Dermis blood vessel endothelial cell (primary cell): ENCODE results near the gene MYO5A. TPM values are rescaled to one million over a fixed set of nuclear protein-coding genes. Genes with fewer than 3 reads are reported as not detected.
"Not testable (repeated sequence)": the region's sequence is repeated elsewhere in the genome, so short reads cannot be mapped to it uniquely, and the experiment has no call there.

Experiments
- DNase-seq: peaks from one replicate; pipeline ENCODE4 v3.0.0; 2010
- total RNA-seq: library from RNA; depleted of rRNA; stranded (reverse); fragments of >200 nt; gene quantifications from 2 replicates; pipeline ENCODE4 v1.2.3, GENCODE V29; 2014

The MYO5A gene
- 59.9 and 115 TPM in 2 replicates for total RNA-seq

DNA sequence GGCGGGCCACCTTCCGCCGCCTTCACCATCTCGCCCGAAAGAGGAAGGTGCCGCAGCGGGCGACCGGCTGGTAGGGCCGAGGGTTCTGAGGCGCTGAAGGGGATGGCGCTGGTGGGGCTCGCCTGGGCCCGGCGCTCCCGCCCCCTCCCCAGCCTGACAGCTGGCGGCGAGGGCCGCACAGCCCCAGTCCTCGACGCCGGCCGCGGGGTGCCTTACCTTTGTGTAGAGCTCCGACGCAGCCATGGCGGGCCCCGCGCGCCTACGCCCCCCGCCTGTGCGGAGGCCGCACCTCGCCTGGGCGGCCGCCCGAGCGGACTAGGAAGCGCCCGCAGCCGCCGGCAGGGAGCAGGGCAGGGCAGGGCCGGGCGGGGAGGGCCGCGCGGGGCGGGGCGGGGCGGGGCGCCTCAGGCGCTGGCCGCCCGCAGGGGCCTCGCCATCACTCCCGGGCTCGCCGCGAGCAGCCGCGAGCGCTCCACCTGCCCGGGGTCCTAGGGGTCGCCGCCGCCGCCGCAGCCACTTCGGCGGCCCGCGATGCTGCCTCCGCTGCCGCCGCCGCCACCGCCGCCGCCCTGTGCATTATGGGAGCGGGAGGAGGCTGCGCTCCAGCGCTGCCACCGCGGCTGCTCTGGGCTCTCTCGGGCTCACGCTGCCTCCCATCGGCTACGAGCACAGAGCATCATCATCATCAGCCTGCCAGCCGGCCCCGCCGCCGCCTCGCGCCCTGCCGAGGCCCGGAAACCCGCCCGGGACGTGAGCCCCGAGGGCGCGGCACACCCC lies at the start of gene MYO5A:
Gene MYO5A (minus strand): TSS at position 317 of the 777 bp plus-strand sequence. CDS start 74 bp downstream, at position 243.
- peak; percentile 82 for DNase-seq

DNA sequence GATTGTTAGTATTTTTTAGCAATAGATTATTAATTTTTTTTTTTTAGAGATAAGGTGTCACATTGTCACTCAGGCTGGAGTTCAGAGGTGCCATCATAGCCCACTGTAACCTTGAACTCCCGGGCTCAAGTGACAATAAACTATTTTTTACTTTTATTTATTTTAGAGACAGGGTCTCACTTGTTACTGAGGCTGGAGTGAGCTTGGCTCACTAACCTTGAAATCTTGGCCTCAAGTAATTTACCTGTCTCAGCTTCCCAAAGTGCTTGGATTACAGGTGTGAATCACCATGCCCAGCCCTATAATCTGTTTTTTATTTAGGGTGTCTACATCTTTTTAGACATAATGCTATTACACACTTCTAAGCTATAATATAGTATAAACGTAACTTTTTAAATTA lies 48.0 kb upstream of the MYO5A start:
- DNase-seq = no peak

DNA sequence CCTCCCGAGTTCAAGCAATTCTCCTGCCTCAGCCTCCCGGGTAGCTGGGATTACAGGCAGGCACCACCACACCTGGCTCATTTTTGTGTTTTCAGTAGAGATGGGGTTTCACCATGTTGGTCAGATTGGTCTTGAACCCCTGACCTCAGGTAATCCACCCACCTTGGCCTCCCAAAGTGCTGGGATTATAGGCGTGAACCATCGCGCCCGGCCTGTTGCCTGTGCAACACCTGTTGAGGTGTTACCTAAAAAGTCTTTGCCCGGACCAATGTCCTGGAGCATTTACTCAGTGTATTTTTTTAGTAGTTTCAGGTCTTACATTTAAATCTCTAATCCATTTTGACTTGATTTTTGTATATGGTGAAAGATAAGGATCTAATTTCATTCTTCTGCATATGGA lies 46.9 kb upstream of the MYO5A start:
- DNase-seq = not testable (repeated sequence)

DNA sequence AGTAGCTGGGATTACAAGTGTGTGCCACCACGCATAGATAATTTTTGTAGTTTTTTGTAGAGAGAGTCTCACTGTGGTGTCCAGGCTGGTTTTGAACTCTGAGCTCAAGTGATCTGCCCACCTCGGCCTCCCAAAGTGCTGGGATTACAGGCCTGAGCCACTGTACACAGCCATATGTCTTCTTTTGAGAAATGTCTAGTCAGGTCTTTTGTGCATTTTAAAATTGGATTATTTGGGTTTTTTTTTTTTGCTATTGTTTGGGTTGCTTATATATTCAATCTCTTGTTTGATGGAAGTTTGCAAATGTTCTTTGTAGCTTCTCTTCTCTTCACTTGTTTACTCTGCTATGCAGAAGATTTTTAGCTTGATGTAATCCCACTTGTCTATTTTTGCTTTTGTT lies 46.4 kb upstream of the MYO5A start:
- DNase-seq = no peak

DNA sequence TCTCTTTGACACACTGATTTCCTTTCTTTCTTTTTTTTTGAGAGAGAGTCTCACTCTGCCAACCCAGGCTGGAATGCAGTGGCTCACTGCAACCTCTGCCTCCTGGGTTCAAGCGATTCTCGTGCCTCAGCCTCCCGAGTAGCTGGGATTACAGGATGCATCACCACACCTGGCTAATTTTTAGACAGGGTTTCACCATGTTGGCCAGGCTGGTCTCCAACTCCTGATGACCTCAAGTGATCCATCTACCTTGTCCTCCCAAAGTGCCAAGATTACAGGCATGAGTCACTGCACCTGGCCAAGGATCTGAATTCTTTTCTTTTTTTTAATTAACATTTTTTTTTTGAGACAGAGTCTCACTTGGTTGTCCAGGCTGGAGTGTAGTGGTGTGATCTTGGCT lies 45.9 kb upstream of the MYO5A start:
- not testable (repeated sequence) for DNase-seq

DNA sequence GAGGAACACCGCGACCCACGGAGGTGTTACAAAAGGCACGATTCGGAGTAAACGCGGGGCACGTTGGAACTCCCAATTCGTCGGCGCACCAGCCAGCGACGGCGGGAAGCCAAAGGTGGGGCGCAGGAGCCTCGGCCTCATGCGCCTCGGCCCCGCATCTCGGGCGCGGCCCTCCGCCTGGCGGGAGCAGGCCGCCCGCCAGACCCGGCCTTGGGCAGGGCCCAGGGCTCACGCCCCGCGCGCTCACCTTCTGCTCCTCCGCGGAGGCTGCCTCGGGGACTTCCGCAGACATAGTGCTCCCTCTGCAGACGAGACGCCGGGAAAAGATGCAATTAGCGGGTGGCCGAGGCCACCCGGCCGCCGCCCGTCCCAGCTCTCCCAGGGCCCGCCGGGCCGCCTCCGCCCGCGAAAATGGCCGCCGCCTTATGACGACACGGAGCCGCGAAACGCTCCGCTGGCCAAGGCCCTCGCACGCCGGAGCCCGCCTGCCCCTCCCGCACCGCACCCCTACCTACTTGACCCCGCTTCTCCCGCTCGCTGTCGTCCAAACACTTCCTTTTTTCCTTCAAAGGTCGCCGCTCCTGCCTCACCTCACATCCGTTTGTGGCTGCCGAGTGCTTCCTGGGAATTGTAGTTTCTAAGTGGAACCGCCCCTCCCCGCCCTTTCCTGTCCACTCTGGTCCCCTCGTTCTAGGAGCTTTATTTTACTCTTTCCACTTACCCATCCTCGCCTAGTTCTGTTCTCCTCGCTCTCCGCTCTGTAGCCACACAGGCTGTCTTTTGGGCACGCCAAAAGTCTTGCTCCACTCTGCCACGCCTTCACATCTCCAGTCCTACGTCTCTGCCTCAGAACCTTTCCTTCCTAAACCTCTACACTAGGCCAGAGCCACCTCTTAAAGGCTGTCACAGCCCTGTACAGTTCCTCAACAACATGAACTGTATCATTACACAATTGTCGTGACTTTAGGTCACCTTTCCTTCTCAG lies 40.2 kb upstream of the MYO5A start, which contains the start of gene ARPP19:
Gene ARPP19 (minus strand): TSS at position 430 of the 985 bp plus-strand sequence. CDS start 138 bp downstream, at position 292.
- DNase-seq = peak; percentile 90

DNA sequence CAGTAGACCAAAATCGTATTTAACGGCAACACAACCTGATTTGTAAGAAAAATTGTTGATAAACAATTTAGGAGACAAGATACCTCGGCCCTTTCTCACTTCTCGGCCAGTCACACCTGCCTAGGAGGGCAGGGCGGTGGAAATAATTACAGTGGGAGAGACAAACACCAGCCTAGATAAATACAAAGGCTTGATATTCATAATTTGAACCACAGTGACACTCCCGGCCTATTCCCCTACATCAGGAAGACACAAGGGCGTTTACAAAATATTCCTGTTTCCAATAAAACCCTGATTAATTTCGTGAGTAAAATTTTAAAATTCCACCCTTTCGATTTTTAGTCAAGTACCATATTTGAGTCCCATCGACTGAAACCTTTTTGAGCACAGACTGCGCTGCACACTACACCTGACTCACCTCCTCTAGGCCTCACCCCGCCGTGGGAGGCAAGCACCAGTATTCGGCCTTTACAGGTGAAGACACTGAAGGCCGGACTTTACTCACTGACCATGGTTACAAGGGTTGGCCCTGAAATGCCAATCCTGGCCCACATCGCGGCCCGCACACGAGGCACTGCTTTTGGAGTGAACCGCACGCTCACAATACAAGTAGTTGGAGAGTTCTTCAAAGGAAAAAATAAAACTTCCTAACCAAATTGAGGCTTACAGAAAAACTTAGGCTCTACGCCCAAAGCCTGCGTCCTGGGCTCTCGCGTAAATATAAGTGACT lies 39.4 kb upstream of the MYO5A start:
- peak; percentile 45 for DNase-seq

DNA sequence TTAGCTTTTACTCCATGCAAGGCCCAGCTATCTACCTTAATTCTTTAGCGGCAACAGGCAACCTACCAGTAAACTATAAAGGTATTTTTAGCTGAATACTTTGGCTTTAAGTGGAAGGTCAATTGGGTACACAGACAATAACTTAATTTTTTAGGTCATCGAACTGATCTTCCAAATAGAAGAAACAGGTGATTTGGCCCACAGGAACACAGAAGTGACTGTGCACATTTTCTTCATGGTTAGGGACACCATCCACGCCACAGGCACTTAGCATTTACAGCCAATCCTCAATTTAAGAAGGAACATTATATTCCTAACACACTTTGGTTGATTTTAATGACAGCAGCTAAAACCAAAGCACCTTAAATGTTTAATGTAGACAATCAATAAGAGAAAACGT lies 38.2 kb upstream of the MYO5A start:
- no peak for DNase-seq

DNA sequence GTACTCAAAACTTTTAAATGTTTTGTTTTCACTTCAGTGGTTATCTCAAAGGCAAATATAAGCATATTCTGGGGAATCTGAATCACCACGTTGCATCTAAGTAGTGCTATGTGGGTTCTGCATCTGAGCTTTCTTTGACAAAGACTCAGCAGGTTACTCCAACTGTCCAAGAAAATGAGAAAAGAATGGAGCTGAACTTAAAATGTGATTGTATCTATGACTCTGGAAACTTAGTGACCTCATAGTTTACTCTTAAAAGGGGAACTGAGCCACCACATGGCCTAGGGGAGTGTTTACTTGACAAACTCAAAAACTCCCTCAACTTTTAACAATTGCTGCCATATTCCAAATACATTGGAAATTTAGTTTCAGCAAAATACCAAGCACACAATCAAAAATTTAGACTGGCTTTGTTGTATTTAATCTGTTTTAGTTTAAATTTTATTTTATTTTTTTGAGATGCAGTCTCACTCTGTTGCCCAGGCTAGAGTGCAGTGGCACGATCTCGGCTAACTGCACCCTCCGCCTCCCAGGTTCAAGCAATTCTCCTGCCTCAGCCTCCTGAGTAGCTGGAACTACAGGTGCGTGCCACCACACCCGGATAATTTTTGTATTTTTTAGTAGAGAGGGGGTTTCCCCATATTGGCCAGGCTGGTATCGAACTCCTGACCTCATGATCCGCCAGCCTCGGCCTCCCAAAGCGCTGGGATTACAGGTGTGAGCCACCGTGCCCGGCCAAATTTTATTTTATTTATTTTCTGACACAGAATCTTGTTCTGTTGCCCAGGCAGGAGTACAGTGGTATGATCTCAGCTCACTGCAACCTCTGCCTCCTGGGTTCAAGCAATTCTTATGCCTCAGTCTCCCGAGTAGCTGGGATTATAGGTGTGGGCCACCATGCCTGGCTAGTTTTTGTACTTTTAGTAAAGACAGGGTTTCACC lies 37.0 kb upstream of the MYO5A start:
- peak; percentile 28 for DNase-seq

DNA sequence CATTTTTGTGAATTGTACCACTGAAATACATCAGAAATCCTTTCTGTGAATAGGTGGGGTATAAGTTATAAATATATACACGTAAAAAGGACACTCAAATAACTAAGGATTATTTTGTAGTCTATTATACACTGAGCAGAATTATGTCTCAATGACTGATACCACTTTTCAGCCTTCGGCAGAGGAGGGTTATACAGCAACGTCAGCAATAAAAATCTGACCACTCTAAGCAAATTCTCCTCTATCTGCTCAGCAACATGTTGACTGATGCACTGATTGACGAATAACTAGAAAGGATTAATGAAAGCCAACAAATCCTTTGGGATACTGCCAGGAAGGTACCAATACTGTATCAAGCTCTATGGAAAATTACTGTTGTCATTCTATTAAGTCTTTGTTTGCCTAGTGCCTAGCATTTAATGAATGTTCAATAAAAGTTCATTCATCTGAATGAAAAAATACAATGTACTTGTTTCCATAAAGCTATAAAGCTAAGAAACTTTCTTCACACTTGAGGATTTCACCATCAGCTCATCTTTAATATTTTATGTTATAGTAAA lies 34.9 kb upstream of the MYO5A start:
- DNase-seq = no peak

DNA sequence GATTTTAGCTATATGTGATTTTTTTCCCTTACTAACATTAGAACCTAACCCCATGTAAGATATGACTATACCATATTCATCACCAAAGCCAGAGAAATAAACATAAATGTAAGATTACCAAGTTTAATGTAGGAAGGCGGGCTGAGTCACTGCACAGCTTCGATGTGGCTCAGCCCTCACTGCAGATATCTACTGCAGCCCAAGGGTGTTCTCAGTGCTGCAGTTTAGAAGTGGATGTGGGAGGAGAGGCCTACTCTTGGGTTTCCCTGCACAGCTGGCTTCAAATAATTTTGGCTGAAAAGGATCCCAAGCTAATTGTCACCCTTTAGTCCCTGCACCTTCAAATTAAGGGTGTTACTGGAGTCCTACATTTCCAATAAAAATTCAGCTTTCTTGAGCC lies 30.9 kb upstream of the MYO5A start:
- DNase-seq = no peak

DNA sequence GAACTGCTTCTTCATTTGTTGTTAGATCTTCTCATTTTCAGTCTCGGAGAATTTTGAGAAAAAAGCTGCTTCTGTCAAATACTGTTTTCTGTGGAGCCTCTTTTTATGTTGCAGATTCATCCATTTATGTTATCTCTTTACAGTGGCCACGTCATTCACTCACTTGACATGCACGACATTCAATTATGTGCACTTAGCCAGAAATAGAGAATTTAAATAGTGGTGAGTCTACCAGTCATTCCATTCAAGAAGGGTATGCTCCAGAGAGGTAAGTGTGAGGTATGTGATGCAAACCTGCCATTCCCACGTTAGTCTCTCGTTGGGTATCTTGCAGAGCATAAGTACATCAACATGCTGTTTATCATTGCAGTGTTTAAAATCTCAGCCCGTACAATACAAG lies 30.3 kb upstream of the MYO5A start:
- no peak for DNase-seq

DNA sequence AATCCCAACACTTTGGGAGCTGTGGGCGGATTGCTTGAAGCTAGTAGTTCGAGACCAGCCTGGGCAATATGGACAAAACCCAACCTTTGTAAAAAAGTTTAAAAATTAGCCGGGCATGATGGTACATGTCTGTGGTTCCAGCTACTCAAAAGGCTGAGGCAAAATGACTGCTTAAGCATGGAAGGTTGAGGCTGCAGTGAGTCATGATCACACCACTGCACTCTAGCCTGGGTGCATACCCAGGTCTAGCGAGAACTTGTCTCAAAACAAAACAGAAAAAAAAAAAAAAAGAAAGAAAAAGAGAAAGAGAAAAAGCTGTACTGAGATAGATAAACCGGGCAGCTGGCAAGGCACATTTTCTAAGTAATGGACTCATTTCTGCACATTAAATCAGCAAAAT lies 29.5 kb upstream of the MYO5A start:
- peak; percentile 29 for DNase-seq

DNA sequence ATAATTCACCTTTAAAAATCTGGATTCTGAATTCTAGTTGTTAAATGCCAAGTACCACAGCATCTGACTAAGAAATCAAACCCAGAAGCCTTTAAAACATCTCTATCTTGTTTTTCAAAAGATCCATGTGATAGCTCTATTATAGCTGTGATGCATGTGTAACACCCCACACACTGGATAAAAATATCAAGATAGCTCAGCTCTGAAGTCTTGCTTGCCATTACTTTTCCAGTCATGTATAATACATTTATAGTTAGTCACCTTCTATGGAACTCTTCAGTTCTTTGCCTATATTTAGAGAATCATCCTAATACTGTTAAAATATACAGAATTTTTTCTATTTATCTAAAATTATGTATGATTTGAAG lies 28.6 kb upstream of the MYO5A start:
- no peak for DNase-seq

DNA sequence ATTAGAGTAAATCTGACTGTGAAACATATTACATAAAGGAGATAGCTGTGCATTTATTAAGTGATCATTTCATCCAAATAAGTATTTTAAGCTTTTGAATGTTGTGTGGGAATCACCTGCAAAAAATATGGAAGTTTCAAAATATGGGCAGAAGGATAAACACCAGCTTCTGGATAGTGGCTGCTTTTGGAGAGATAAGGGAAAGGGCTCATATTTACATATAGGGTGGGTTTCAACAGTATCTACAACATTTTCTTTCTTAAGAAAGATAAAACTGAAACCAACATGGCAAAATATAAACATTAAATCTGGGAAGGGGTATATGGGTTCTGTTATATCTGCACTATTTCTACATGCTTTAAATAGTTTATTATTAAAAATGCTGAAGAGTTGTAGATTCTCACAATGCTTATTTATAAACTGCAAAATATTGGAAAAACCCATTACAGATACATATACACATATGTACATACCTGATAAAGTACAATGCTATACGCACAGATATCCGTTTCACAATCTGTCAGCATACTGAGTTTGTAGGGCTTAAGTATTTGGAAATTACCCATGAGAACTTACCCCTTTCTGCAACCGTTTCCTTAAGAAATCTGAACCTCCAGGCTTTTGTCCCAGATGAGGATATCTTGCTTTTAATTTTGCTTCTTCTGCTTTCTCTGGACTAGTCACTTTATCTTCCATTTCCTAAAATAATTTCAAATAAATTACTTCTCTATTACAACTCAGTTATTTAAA lies 28.0 kb upstream of the MYO5A start:
- DNase-seq = no peak

DNA sequence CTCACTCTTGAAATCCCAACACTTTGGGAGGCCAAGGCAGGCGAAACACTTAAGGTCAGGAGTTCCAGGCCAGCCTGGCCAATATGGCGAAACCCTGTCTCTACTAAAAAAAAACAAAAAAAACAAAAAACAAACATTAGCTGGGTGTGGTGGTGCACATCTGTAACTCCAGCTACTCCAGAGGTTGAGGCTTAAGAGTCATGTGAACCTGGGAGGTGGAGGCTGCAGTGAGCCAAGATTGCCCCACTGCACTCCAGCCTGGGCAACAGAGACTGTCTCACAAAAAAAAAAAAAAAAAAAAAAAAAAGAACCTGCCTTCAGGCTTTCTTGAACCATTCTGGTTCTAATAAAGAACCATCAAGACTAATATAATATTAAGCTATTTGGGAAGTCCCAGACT lies 23.6 kb upstream of the MYO5A start:
- DNase-seq = no peak

DNA sequence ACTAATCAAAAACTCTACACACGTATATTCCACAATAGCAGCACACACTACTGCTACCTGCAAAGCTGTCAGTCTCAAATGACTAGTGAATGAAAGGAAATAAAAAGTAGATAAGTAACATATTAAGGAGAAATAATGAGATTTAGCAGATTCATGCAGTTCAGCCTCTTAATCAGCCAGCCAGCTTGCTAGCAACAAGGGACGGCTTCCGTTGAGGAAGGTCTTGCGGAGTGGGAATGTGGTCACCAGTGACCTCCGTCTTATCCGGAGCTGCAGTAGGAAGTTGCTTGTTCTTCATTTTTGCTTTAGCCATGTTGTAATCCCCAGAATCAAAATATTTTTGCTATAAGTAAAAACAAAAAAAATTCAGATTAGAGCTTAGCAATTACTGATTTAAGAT lies 23.1 kb upstream of the MYO5A start:
- no peak for DNase-seq

DNA sequence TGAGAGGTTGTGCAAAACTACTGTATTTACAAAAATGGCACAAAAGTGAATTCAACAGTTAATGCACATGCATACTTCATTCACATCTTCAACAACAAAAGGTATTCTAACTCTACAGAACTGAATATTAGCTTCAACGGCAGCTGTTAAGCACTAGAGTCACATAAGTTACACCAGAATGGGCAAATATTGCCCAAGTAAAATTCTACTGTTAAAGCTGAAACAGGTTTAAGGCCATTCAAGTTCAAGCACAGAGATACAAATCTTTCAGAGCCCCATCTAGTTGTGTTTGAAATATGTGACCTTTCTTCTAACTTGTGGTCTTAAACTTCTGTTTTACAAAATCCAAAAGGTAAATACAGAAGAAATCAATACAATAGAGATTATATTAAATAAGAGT lies 22.5 kb upstream of the MYO5A start:
- DNase-seq = not testable (repeated sequence)

DNA sequence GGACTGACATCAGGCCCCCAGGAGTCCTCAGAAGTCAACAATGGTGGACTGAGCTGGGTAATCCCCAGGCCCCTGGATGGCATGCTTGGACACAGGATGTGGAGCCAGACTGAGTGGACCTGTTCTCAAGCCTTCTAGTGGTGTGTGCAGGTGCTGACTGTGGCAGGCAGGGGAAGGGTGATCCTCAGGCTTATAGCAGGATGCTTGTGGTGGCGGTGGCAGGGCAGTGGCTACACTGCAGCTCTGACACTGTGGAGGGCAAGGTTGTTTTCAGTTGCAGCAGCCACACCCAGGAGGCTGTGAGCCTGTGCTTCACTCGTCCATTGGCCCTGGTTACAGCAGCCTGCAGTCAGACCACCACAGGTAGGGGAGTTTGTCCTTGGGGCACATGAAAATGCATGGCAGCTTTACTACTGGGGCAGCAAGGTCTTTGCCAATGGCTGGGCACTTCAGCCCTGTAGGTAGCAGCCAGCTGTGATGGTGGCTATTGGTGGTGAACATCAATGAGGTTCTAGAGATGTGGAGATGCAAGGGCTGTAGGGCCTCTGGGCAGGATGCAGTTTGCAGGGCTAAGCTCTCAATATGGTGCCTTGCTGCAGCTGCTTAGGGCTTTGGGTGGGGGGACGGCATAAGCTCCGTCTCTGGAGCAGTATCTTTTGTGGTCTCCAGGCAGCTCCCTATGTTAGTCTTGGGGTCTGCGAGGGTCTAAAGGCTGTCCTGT lies 17.5 kb upstream of the MYO5A start:
- no peak for DNase-seq
